ENCODE results near the gene HOOK1. TPM values are rescaled to one million over a fixed set of nuclear protein-coding genes. Genes with fewer than 3 reads are reported as not detected.
"Not testable (repeated sequence)": the region's sequence is repeated elsewhere in the genome, so short reads cannot be mapped to it uniquely, and the experiment has no call there.

HOOK1 gene
- total and polyA plus RNA-seq, 9 donors, result 0.15 to 9.9 (median 1.5) TPM

- DNase-seq, result no peak
- TF ChIP-seq CTCF (IDR thresholded peaks at IDR 0.05) (no peak), EP300 (IDR thresholded peaks at IDR 0.05) (no peak), POLR2A (IDR thresholded peaks at IDR 0.05) (no peak)
- 93 to 96% (median 95%) methylated on average over 2 of the region's 2 CpGs for WGBS, 3 donors
- H3K9me3 ChIP-seq, result no peaks in the 10 kb centered on the region
- intact Hi-C loops (cut with DNase I), result no loop called here
- H3K4me1 ChIP-seq (ENCODE audit: insufficient read depth), result no peaks in the 10 kb centered on the region
- H3K4me3 ChIP-seq, result no peak overlapping the region
- H3K36me3 ChIP-seq, result no peaks in the 10 kb centered on the region
- no peak overlapping the region for H3K27ac ChIP-seq
- no peaks in the 10 kb centered on the region for H3K27me3 ChIP-seq
These were observed 93.9 kb downstream of the HOOK1 start for GRCh38 chr1:59908682-59909081.

- H3K36me3 ChIP-seq; H3K27ac ChIP-seq; H3K9me3 ChIP-seq; intact Hi-C loops (cut with DNase I); H3K27me3 ChIP-seq; DNase-seq; H3K4me3 ChIP-seq; H3K4me1 ChIP-seq (ENCODE audit: insufficient read depth): not testable (repeated sequence)
- WGBS, 3 donors, result 50 to 73% (median 53%) methylated on average over 7 of the region's 7 CpGs
These were observed 100.1 kb downstream of the HOOK1 start for GRCh38 chr1:59914791-59915286.

- H3K36me3 ChIP-seq, result no peaks in the 10 kb centered on the region
- WGBS, 3 donors, result 47 to 59% (median 48%) methylated on average over 1 of the region's 1 CpG
- no peaks in the 10 kb centered on the region for H3K27me3 ChIP-seq
- H3K27ac ChIP-seq, result no peak overlapping the region
- no peak overlapping the region for H3K4me3 ChIP-seq
- TF ChIP-seq CTCF (IDR thresholded peaks at IDR 0.05) (no peak), POLR2A (IDR thresholded peaks at IDR 0.05) (no peak), EP300 (IDR thresholded peaks at IDR 0.05) (no peak)
- intact Hi-C loops (cut with DNase I), result no loop called here
- no peaks in the 10 kb centered on the region for H3K9me3 ChIP-seq
- no peak for DNase-seq
- H3K4me1 ChIP-seq (ENCODE audit: insufficient read depth), result no peaks in the 10 kb centered on the region
These were observed 100.8 kb downstream of the HOOK1 start for GRCh38 chr1:59915516-59915915.

- Histone ChIP-seq H3K27ac (no peak overlapping the region), H3K4me1 (ENCODE audit: insufficient read depth) (no peaks in the 10 kb centered on the region), H3K4me3 (no peak overlapping the region), H3K36me3 (no peaks in the 10 kb centered on the region), H3K27me3 (no peaks in the 10 kb centered on the region), H3K9me3 (no peaks in the 10 kb centered on the region)
- intact Hi-C loops (cut with DNase I), result no loop called here
- DNase-seq, result no peak
- WGBS, 3 donors, result 93 to 94% (median 93%) methylated on average over 10 of the region's 10 CpGs
- TF ChIP-seq CTCF (IDR thresholded peaks at IDR 0.05), result no peak
These were observed 102.5 kb downstream of the HOOK1 start for GRCh38 chr1:59917026-59917784.

- 89 to 95% (median 94%) methylated on average over 2 of the region's 2 CpGs for WGBS, 3 donors
- no peaks in the 10 kb centered on the region for H3K4me1 ChIP-seq (ENCODE audit: insufficient read depth)
- no peak for DNase-seq
- no peak overlapping the region for H3K4me3 ChIP-seq
- no peaks in the 10 kb centered on the region for H3K9me3 ChIP-seq
- H3K27ac ChIP-seq, result no peak overlapping the region
- no peak for TF ChIP-seq POLR2A (IDR thresholded peaks at IDR 0.05)
- no peak for TF ChIP-seq CTCF (IDR thresholded peaks at IDR 0.05)
- TF ChIP-seq EP300 (IDR thresholded peaks at IDR 0.05), result no peak
- no peaks in the 10 kb centered on the region for H3K27me3 ChIP-seq
- H3K36me3 ChIP-seq, result no peaks in the 10 kb centered on the region
- intact Hi-C loops (cut with DNase I), result no loop called here
These were observed 103.0 kb downstream of the HOOK1 start for GRCh38 chr1:59917785-59918180.
